ENCODE data around the gene OR2M4. TPM values are rescaled to one million over a fixed set of nuclear protein-coding genes. Genes with fewer than 3 reads are reported as not detected.
"Not testable (repeated sequence)": the region's sequence is repeated elsewhere in the genome, so short reads cannot be mapped to it uniquely, and the experiment has no call there.

The OR2M4 gene
- total RNA-seq, 4 donors from 2014 or later = not detected

- intact Hi-C loops (cut with DNase I; ENCODE audit: low total_unique reads) = no loop called here
- H3K4me3 ChIP-seq = no peak overlapping the region
- H3K27me3 ChIP-seq = no peaks in the 10 kb centered on the region
- DNase-seq = no peak
- TF ChIP-seq POLR2A (IDR thresholded peaks at IDR 0.05) (no peak), CTCF (IDR thresholded peaks at IDR 0.05) (no peak)
- no peaks in the 10 kb centered on the region for H3K9me3 ChIP-seq
- H3K36me3 ChIP-seq = no peaks in the 10 kb centered on the region
- no peaks in the 10 kb centered on the region for H3K4me1 ChIP-seq
- H3K27ac ChIP-seq = no peak overlapping the region
Measured at GRCh38 chr1:248243204-248243603, 12.0 kb downstream of the OR2M4 start.

GRCh38 chr1:248259309-248259708 is 28.1 kb downstream of the OR2M4 start:
- H3K27ac ChIP-seq; H3K36me3 ChIP-seq; H3K27me3 ChIP-seq; H3K4me3 ChIP-seq; DNase-seq; H3K9me3 ChIP-seq; H3K4me1 ChIP-seq; intact Hi-C loops (cut with DNase I; ENCODE audit: low total_unique reads): not testable (repeated sequence)

- H3K9me3 ChIP-seq = peaks cover 0 to 4% of the 10 kb centered on the region in 2 donors
- H3K27ac ChIP-seq = no peak overlapping the region
- no peaks in the 10 kb centered on the region for H3K36me3 ChIP-seq
- H3K27me3 ChIP-seq = no peaks in the 10 kb centered on the region
- no peak for DNase-seq
- H3K4me3 ChIP-seq = no peak overlapping the region
- no peak for TF ChIP-seq POLR2A (IDR thresholded peaks at IDR 0.05)
- TF ChIP-seq CTCF (IDR thresholded peaks at IDR 0.05) = no peak
- H3K4me1 ChIP-seq = no peaks in the 10 kb centered on the region
- intact Hi-C loops (cut with DNase I; ENCODE audit: low total_unique reads) = no loop called here
Measured at GRCh38 chr1:248268178-248268577, 37.0 kb downstream of the OR2M4 start.

GRCh38 chr1:248273225-248273624 is 42.0 kb downstream of the OR2M4 start:
- H3K27ac ChIP-seq; H3K4me3 ChIP-seq; H3K36me3 ChIP-seq; H3K4me1 ChIP-seq; intact Hi-C loops (cut with DNase I; ENCODE audit: low total_unique reads); DNase-seq; H3K27me3 ChIP-seq; H3K9me3 ChIP-seq: not testable (repeated sequence)

GRCh38 chr1:248277876-248278275 is 46.7 kb downstream of the OR2M4 start, which contains the start of gene OR2T33:
Gene OR2T33, minus strand, starts transcription at chr1:248277976. Its CDS starts 4,162 bp downstream, at chr1:248273814.
- Histone ChIP-seq H3K27ac (no peak within 1 kb of the TSS), H3K9me3 (no peaks in the 10 kb centered on the region), H3K4me1 (no peaks in the 10 kb centered on the region), H3K4me3 (no peak within 1 kb of the TSS), H3K27me3 (no peaks in the 10 kb centered on the region), H3K36me3 (no peaks in the 10 kb centered on the region)
- DNase-seq = no peak
- intact Hi-C loops (cut with DNase I; ENCODE audit: low total_unique reads) = no loop called here
- TF ChIP-seq POLR2A (IDR thresholded peaks at IDR 0.05) = no peak
- TF ChIP-seq CTCF (IDR thresholded peaks at IDR 0.05) = no peak

GRCh38 chr1:248288391-248288790 is 57.2 kb downstream of the OR2M4 start:
- intact Hi-C loops (cut with DNase I; ENCODE audit: low total_unique reads) = no loop called here
- no peak overlapping the region for H3K27ac ChIP-seq

More at GRCh38 chr1:248288391-248288790, 57.2 kb downstream of the OR2M4 start:
- TF ChIP-seq CTCF (IDR thresholded peaks at IDR 0.05) = no peak
- TF ChIP-seq POLR2A (IDR thresholded peaks at IDR 0.05) = no peak
- Histone ChIP-seq H3K27me3 (no peaks in the 10 kb centered on the region), H3K36me3 (no peaks in the 10 kb centered on the region), H3K4me3 (no peak overlapping the region), H3K9me3 (no peaks in the 10 kb centered on the region), H3K4me1 (no peaks in the 10 kb centered on the region)
- no peak for DNase-seq

Other genes starting within 250 kb of the OR2M4 start
- under 1 TPM in 1 of 4 donors, not detected in 3; 0.14 TPM for gene OR2L5, start 217.8 kb upstream of the OR2M4 start, total RNA-seq
- under 1 TPM in 1 of 4 donors, not detected in 3; 0.30 TPM for gene OR2L2, start 201.3 kb upstream of the OR2M4 start, total RNA-seq
- under 1 TPM in 1 of 4 donors, not detected in 3; 0.15 TPM for gene OR2L3, start 184.6 kb upstream of the OR2M4 start, total RNA-seq
- under 1 TPM in 1 of 4 donors, not detected in 3; 0.21 TPM for gene OR2L13, start 136.2 kb upstream of the OR2M4 start, total RNA-seq
- not detected for gene OR2M5, start 86.3 kb upstream of the OR2M4 start, total RNA-seq
- not detected for gene OR2M2, start 56.6 kb upstream of the OR2M4 start, total RNA-seq
- under 1 TPM in 1 of 4 donors, not detected in 3; under 0.01 TPM for gene OR2M3, start 34.2 kb upstream of the OR2M4 start, total RNA-seq
- gene OR2T33, start 46.6 kb downstream of the OR2M4 start, total RNA-seq = not detected
- not detected for gene OR2T12, start 72.0 kb downstream of the OR2M4 start, total RNA-seq
- gene OR2M7, start 93.2 kb downstream of the OR2M4 start, total RNA-seq = not detected
- not detected for gene OR14C36, start 117.4 kb downstream of the OR2M4 start, total RNA-seq
- not detected for gene OR2T4, start 130.2 kb downstream of the OR2M4 start, total RNA-seq
- gene OR2T6, start 144.3 kb downstream of the OR2M4 start, total RNA-seq = not detected
- not detected for gene OR2T1, start 171.6 kb downstream of the OR2M4 start, total RNA-seq
- gene OR2T2, start 214.2 kb downstream of the OR2M4 start, total RNA-seq = under 1 TPM in 1 of 4 donors, not detected in 3; 0.21 TPM
- not detected for gene OR2T3, start 241.9 kb downstream of the OR2M4 start, total RNA-seq